HG02852 (cell line): Measurements from ENCODE around the gene BMPR1A.

Source experiments
- ATAC-seq: cut with Tn5 transposase; IDR thresholded peaks from one replicate; pipeline ENCODE4 v1.9.1; 2021; ENCODE audit warnings: mild to moderate bottlenecking, moderate library complexity; ENCODE audit not compliant: unreplicated experiment

Gene BMPR1A

DNA sequence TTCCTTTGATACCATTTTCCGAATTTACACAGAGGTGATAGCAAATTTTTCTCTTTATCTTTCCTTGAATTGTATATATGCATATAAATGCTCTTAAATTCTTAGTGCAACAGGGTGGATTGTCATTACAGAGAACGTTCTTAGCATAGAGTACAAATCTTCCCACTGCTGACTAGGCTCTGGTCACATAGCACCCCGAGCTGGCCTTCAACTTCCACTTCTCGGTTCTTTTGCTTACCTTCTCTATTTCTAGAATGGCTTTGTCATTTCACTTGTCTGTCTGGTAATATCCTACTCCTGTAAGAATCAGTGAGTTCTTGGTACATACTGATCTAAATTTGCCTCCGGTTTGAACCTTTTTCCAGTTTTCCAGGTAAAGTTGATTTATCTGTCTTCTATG, 225.3 kb downstream of the BMPR1A start:
- no peak for ATAC-seq
